Erythroblast (primary cell): ENCODE results near the gene SLC48A1.

Experiments used
- GATA1 ChIP-seq: IDR thresholded peaks from 2 replicates; pipeline ENCODE4 v1.6.1; 2011; ENCODE audit warnings: low read depth, mild to moderate bottlenecking, control low read depth, low read length, moderate library complexity
- POLR2A ChIP-seq: IDR thresholded peaks from 2 replicates; pipeline ENCODE4 v1.6.1; 2011; ENCODE audit warnings: mild to moderate bottlenecking, low read length

GRCh38 chr12:47763481-47764346, 9.3 kb upstream of the SLC48A1 start:
- TF ChIP-seq POLR2A (no peak), GATA1 (no peak)
